ENCODE results near the gene NR6A1. TPM values are rescaled to one million over a fixed set of nuclear protein-coding genes. Genes with fewer than 3 reads are reported as not detected.

Gene NR6A1
- total RNA-seq, 1 donor = 0.36 TPM

DNA sequence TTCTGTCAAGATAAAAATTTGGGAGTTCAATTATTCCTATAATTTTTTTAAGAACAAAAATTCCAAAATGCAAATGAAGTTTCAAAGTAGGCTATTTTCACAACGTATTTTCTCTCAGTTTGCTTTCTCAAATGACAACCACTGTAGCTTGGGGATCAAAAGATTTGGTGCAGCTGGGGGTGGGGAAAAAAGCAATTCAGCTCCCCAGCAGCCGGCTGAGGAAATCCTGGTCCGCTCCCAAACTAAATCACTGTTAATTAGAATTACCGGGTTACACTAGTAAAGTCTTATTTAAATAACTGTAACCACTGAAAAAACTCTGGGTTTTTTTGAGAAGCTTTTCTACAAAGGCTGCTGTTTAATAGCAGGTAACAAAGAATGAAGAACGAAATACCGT lies 5.7 kb downstream of the NR6A1 start:
- Histone ChIP-seq H3K4me1 (ENCODE audit: insufficient read depth, low read length) (no peaks in the 10 kb centered on the region), H3K27me3 (ENCODE audit: insufficient read depth, low read length) (peaks cover 97% of the 10 kb centered on the region), H3K4me2 (ENCODE audit: insufficient read depth, low read length) (no peak overlapping the region), H4K20me1 (ENCODE audit: insufficient read depth, low read length) (peaks cover 11% of the 10 kb centered on the region), H2AFZ (ENCODE audit: low read length) (no peak overlapping the region), H3K4me3 (ENCODE audit: insufficient read depth, low read length) (no peak overlapping the region), H3K9me3 (ENCODE audit: low read depth, low read length) (no peaks in the 10 kb centered on the region), H3K36me3 (ENCODE audit: insufficient read depth, low read length) (no peaks in the 10 kb centered on the region), H3K27ac (ENCODE audit: low read depth, low read length) (no peak overlapping the region), H3K79me2 (ENCODE audit: insufficient read depth, low read length) (no peaks in the 10 kb centered on the region)
- no peak for TF ChIP-seq CTCF (IDR thresholded peaks at IDR 0.05; ENCODE audit: extremely low read depth, low read depth, low read length)
- DNase-seq (ENCODE audit: insufficient read length, low spot score, missing footprints) = no peak

GRCh38 chr9:124764774-124765438 lies 6.2 kb downstream of the NR6A1 start:
- Histone ChIP-seq H2AFZ (ENCODE audit: low read length) (no peak overlapping the region), H3K79me2 (ENCODE audit: insufficient read depth, low read length) (no peaks in the 10 kb centered on the region), H3K4me1 (ENCODE audit: insufficient read depth, low read length) (no peaks in the 10 kb centered on the region), H4K20me1 (ENCODE audit: insufficient read depth, low read length) (peaks cover 10% of the 10 kb centered on the region), H3K27me3 (ENCODE audit: insufficient read depth, low read length) (peaks cover 94% of the 10 kb centered on the region), H3K4me2 (ENCODE audit: insufficient read depth, low read length) (no peak overlapping the region), H3K9me3 (ENCODE audit: low read depth, low read length) (no peaks in the 10 kb centered on the region), H3K4me3 (ENCODE audit: insufficient read depth, low read length) (no peak overlapping the region), H3K36me3 (ENCODE audit: insufficient read depth, low read length) (no peaks in the 10 kb centered on the region), H3K27ac (ENCODE audit: low read depth, low read length) (no peak overlapping the region)
- peak; percentile 42 for TF ChIP-seq CTCF (IDR thresholded peaks at IDR 0.05; ENCODE audit: extremely low read depth, low read depth, low read length)
- peak; percentile 68 for DNase-seq (ENCODE audit: insufficient read length, low spot score, missing footprints)

DNA sequence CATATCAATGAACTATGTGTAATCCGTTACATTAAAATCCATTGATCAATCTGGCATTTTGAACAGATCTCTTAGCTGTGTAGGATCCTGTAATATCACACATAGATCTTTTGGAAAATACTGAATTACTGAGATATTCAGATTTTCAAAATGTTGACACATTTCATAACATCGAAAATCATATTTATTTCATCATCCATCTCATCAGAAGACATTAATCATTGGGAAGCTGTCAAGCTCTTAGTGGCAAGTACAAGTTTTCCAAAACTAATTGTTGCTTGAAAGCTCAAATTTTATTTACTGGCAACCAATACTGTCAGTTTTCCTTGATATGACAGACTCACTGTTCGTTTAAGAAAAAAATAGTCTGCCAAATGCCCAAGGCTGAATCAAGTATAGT lies 8.5 kb downstream of the NR6A1 start:
- DNase-seq (ENCODE audit: insufficient read length, low spot score, missing footprints) = no peak

DNA sequence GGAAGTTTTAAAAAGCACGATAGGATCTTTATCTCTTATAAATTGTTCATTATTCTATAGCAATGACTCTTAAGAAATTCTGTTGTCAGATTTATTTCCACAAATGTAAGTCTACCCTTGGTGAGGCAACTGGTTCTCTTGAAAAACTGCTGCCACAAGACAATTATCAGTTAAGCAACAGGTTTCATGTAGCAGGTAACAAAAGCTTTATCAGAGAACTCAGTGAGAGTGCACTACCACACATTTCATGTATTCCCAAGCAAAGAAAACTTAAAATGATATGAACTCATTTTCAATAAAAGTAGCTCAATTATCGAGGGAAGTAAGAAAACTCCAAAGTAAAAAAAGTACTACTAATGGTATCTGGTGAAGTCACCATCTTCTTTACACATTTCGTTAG lies 9.4 kb downstream of the NR6A1 start:
- no peaks in the 10 kb centered on the region for H3K79me2 ChIP-seq (ENCODE audit: insufficient read depth, low read length)
- no peak overlapping the region for H3K4me3 ChIP-seq (ENCODE audit: insufficient read depth, low read length)
- H4K20me1 ChIP-seq (ENCODE audit: insufficient read depth, low read length) = no peaks in the 10 kb centered on the region
- no peak overlapping the region for H2AFZ ChIP-seq (ENCODE audit: low read length)
- no peak overlapping the region for H3K27ac ChIP-seq (ENCODE audit: low read depth, low read length)
- no peaks in the 10 kb centered on the region for H3K36me3 ChIP-seq (ENCODE audit: insufficient read depth, low read length)
- no peaks in the 10 kb centered on the region for H3K9me3 ChIP-seq (ENCODE audit: low read depth, low read length)
- no peak for TF ChIP-seq CTCF (IDR thresholded peaks at IDR 0.05; ENCODE audit: extremely low read depth, low read depth, low read length)
- no peaks in the 10 kb centered on the region for H3K4me1 ChIP-seq (ENCODE audit: insufficient read depth, low read length)
- H3K27me3 ChIP-seq (ENCODE audit: insufficient read depth, low read length) = peaks cover 90% of the 10 kb centered on the region
- DNase-seq (ENCODE audit: insufficient read length, low spot score, missing footprints) = no peak
- H3K4me2 ChIP-seq (ENCODE audit: insufficient read depth, low read length) = no peak overlapping the region

More for the DNA sequence above, 8.5 kb downstream of the NR6A1 start:
- H3K4me1 ChIP-seq (ENCODE audit: insufficient read depth, low read length) = no peaks in the 10 kb centered on the region
- no peak overlapping the region for H3K4me2 ChIP-seq (ENCODE audit: insufficient read depth, low read length)
- TF ChIP-seq CTCF (IDR thresholded peaks at IDR 0.05; ENCODE audit: extremely low read depth, low read depth, low read length) = no peak
- no peaks in the 10 kb centered on the region for H4K20me1 ChIP-seq (ENCODE audit: insufficient read depth, low read length)
- H3K36me3 ChIP-seq (ENCODE audit: insufficient read depth, low read length) = no peaks in the 10 kb centered on the region
- H3K27ac ChIP-seq (ENCODE audit: low read depth, low read length) = no peak overlapping the region
- peaks cover 90% of the 10 kb centered on the region for H3K27me3 ChIP-seq (ENCODE audit: insufficient read depth, low read length)
- H3K4me3 ChIP-seq (ENCODE audit: insufficient read depth, low read length) = no peak overlapping the region
- no peaks in the 10 kb centered on the region for H3K9me3 ChIP-seq (ENCODE audit: low read depth, low read length)
- H3K79me2 ChIP-seq (ENCODE audit: insufficient read depth, low read length) = no peaks in the 10 kb centered on the region
- H2AFZ ChIP-seq (ENCODE audit: low read length) = no peak overlapping the region

Measured in osteoblast (primary cell).